ENCODE results near the gene IQSEC1.
"Not testable (repeated sequence)": the region's sequence is repeated elsewhere in the genome, so short reads cannot be mapped to it uniquely, and the experiment has no call there.

Gene IQSEC1

GRCh38 chr3:12878758-12879157, 194.5 kb downstream of the IQSEC1 start:
- peaks cover 0 to 25% (median 2%) of the 10 kb centered on the region in 3 experiments for H3K27me3 ChIP-seq (ENCODE audit: control insufficient read depth in 3 of 3, insufficient read depth in 3 of 3, low read depth in 1 of 3, low read length in 3 of 3)
- not testable (repeated sequence) for H3K23ac ChIP-seq (ENCODE audit: low read depth, low read length, poor library complexity); H2BK15ac ChIP-seq (ENCODE audit: low read length); H3K18ac ChIP-seq (ENCODE audit: low read length); H3K27ac ChIP-seq (replicated peaks; ENCODE audit: low read length); H3K36me3 ChIP-seq (replicated peaks in 1 of 2; ENCODE audit: control insufficient read depth in 2 of 2, insufficient read depth in 2 of 2, low read length in 2 of 2); H2AK5ac ChIP-seq (ENCODE audit: low read depth, low read length); H2BK12ac ChIP-seq (ENCODE audit: low read length); H4K91ac ChIP-seq (ENCODE audit: low read depth, low read length, poor library complexity); H3K14ac ChIP-seq (ENCODE audit: low read length); H2BK120ac ChIP-seq (ENCODE audit: low read depth, low read length); H2BK5ac ChIP-seq (ENCODE audit: low read length); H3K4me3 ChIP-seq (ENCODE audit: low read length in 2 of 2); H3K9ac ChIP-seq (ENCODE audit: low read depth, low read length, poor library complexity); DNase-seq (ENCODE audit: low spot score); H3K79me1 ChIP-seq (ENCODE audit: low read depth, low read length); H3K4ac ChIP-seq (ENCODE audit: low read length); H4K8ac ChIP-seq (ENCODE audit: low read depth, low read length); H3K9me3 ChIP-seq (replicated peaks in 1 of 2; ENCODE audit: control insufficient read depth in 2 of 2, insufficient read depth in 1 of 2, low read depth in 1 of 2, low read length in 2 of 2); H2AFZ ChIP-seq (ENCODE audit: low read length); H3K4me2 ChIP-seq (ENCODE audit: insufficient read depth, low read length, poor library complexity, severe bottlenecking)
- no CpG with 5 or more reads among the region's 2 CpGs for WGBS, 2 donors (ENCODE audit: extremely low coverage in 2 of 2, insufficient read length in 2 of 2, insufficient replicate concordance in 1 of 2)
- peaks cover 11 to 12% of the 10 kb centered on the region in 2 donors for H3K4me1 ChIP-seq (ENCODE audit: control insufficient read depth in 2 of 2, insufficient read depth in 1 of 2, low read depth in 1 of 2, low read length in 2 of 2)

GRCh38 chr3:12878141-12878574, 195.1 kb downstream of the IQSEC1 start:
- WGBS, 2 donors (ENCODE audit: extremely low coverage in 2 of 2, insufficient read length in 2 of 2, insufficient replicate concordance in 1 of 2) = no CpG with 5 or more reads among the region's 2 CpGs
- Histone ChIP-seq H3K14ac (ENCODE audit: low read length) (no peak overlapping the region), H3K4me1 (ENCODE audit: control insufficient read depth in 2 of 2, insufficient read depth in 1 of 2, low read depth in 1 of 2, low read length in 2 of 2) (peaks cover 11 to 12% of the 10 kb centered on the region in 2 donors), H2BK120ac (ENCODE audit: low read depth, low read length) (no peak overlapping the region), H2AFZ (ENCODE audit: low read length) (no peak overlapping the region), H3K27ac (replicated peaks; ENCODE audit: low read length) (no peak overlapping the region), H3K23ac (ENCODE audit: low read depth, low read length, poor library complexity) (no peak overlapping the region), H2BK5ac (ENCODE audit: low read length) (no peak overlapping the region), H4K8ac (ENCODE audit: low read depth, low read length) (no peak overlapping the region), H4K91ac (ENCODE audit: low read depth, low read length, poor library complexity) (no peak overlapping the region), H3K27me3 (ENCODE audit: control insufficient read depth in 3 of 3, insufficient read depth in 3 of 3, low read depth in 1 of 3, low read length in 3 of 3) (peaks cover 0 to 25% (median 2%) of the 10 kb centered on the region in 3 experiments), H3K9me3 (replicated peaks in 1 of 2; ENCODE audit: control insufficient read depth in 2 of 2, insufficient read depth in 1 of 2, low read depth in 1 of 2, low read length in 2 of 2) (no peaks in the 10 kb centered on the region), H3K4ac (ENCODE audit: low read length) (no peak overlapping the region), H3K18ac (ENCODE audit: low read length) (peak overlapping the region; percentile 40), H2BK15ac (ENCODE audit: low read length) (no peak overlapping the region), H3K79me1 (ENCODE audit: low read depth, low read length) (peaks cover 2% of the 10 kb centered on the region), H2AK5ac (ENCODE audit: low read depth, low read length) (no peak overlapping the region), H2BK12ac (ENCODE audit: low read length) (no peak overlapping the region), H3K36me3 (replicated peaks in 1 of 2; ENCODE audit: control insufficient read depth in 2 of 2, insufficient read depth in 2 of 2, low read length in 2 of 2) (no peaks in the 10 kb centered on the region), H3K4me2 (ENCODE audit: insufficient read depth, low read length, poor library complexity, severe bottlenecking) (no peak overlapping the region), H3K4me3 (ENCODE audit: low read length in 2 of 2) (no peak overlapping the region), H3K9ac (ENCODE audit: low read depth, low read length, poor library complexity) (peak overlapping the region; percentile 47)
- DNase-seq (ENCODE audit: low spot score) = no peak

GRCh38 chr3:12877040-12877439, 196.2 kb downstream of the IQSEC1 start:
- Histone ChIP-seq H3K27ac (replicated peaks; ENCODE audit: low read length) (no peak overlapping the region), H3K27me3 (ENCODE audit: control insufficient read depth in 3 of 3, insufficient read depth in 3 of 3, low read depth in 1 of 3, low read length in 3 of 3) (peaks cover 0 to 36% (median 2%) of the 10 kb centered on the region in 3 experiments)

GRCh38 chr3:12875857-12876836, 197.1 kb downstream of the IQSEC1 start:
- Histone ChIP-seq H3K9ac (ENCODE audit: low read depth, low read length, poor library complexity) (peak overlapping the region; percentile 17), H3K27ac (replicated peaks; ENCODE audit: low read length) (no peak overlapping the region), H3K18ac (ENCODE audit: low read length) (peak overlapping the region; percentile 96), H3K4ac (ENCODE audit: low read length) (no peak overlapping the region), H2BK12ac (ENCODE audit: low read length) (peak overlapping the region; percentile 46), H3K36me3 (replicated peaks in 1 of 2; ENCODE audit: control insufficient read depth in 2 of 2, insufficient read depth in 2 of 2, low read length in 2 of 2) (no peaks in the 10 kb centered on the region), H2AFZ (ENCODE audit: low read length) (peak overlapping the region; percentile 84), H3K4me1 (ENCODE audit: control insufficient read depth in 2 of 2, insufficient read depth in 1 of 2, low read depth in 1 of 2, low read length in 2 of 2) (peaks cover 11 to 12% of the 10 kb centered on the region in 2 donors), H3K4me2 (ENCODE audit: insufficient read depth, low read length, poor library complexity, severe bottlenecking) (peak overlapping the region; percentile 57), H3K4me3 (ENCODE audit: low read length in 2 of 2) (peak overlapping the region in 1 of 2 donors; percentile 68), H3K23ac (ENCODE audit: low read depth, low read length, poor library complexity) (peak overlapping the region; percentile 86), H3K27me3 (ENCODE audit: control insufficient read depth in 3 of 3, insufficient read depth in 3 of 3, low read depth in 1 of 3, low read length in 3 of 3) (peaks cover 0 to 40% (median 2%) of the 10 kb centered on the region in 3 experiments), H2BK15ac (ENCODE audit: low read length) (peak overlapping the region; percentile 62), H3K9me3 (replicated peaks in 1 of 2; ENCODE audit: control insufficient read depth in 2 of 2, insufficient read depth in 1 of 2, low read depth in 1 of 2, low read length in 2 of 2) (no peaks in the 10 kb centered on the region), H2BK120ac (ENCODE audit: low read depth, low read length) (peak overlapping the region; percentile 75), H3K14ac (ENCODE audit: low read length) (no peak overlapping the region), H4K8ac (ENCODE audit: low read depth, low read length) (no peak overlapping the region), H2AK5ac (ENCODE audit: low read depth, low read length) (peak overlapping the region; percentile 56), H4K91ac (ENCODE audit: low read depth, low read length, poor library complexity) (peak overlapping the region; percentile 92), H3K79me1 (ENCODE audit: low read depth, low read length) (peaks cover 2% of the 10 kb centered on the region), H2BK5ac (ENCODE audit: low read length) (peak overlapping the region; percentile 70)
- peak; percentile 84 for DNase-seq (ENCODE audit: low spot score)
- WGBS, 2 donors (ENCODE audit: extremely low coverage in 2 of 2, insufficient read length in 2 of 2, insufficient replicate concordance in 1 of 2) = no CpG with 5 or more reads among the region's 60 CpGs

More at GRCh38 chr3:12877040-12877439, 196.2 kb downstream of the IQSEC1 start:
- Histone ChIP-seq H4K91ac (ENCODE audit: low read depth, low read length, poor library complexity) (no peak overlapping the region), H3K36me3 (replicated peaks in 1 of 2; ENCODE audit: control insufficient read depth in 2 of 2, insufficient read depth in 2 of 2, low read length in 2 of 2) (no peaks in the 10 kb centered on the region), H3K4me3 (ENCODE audit: low read length in 2 of 2) (no peak overlapping the region), H3K9ac (ENCODE audit: low read depth, low read length, poor library complexity) (no peak overlapping the region), H3K4me2 (ENCODE audit: insufficient read depth, low read length, poor library complexity, severe bottlenecking) (no peak overlapping the region), H3K4ac (ENCODE audit: low read length) (no peak overlapping the region), H3K18ac (ENCODE audit: low read length) (no peak overlapping the region), H3K4me1 (ENCODE audit: control insufficient read depth in 2 of 2, insufficient read depth in 1 of 2, low read depth in 1 of 2, low read length in 2 of 2) (peaks cover 11 to 12% of the 10 kb centered on the region in 2 donors), H2BK15ac (ENCODE audit: low read length) (no peak overlapping the region), H2AFZ (ENCODE audit: low read length) (no peak overlapping the region), H4K8ac (ENCODE audit: low read depth, low read length) (no peak overlapping the region), H2BK120ac (ENCODE audit: low read depth, low read length) (no peak overlapping the region), H3K9me3 (replicated peaks in 1 of 2; ENCODE audit: control insufficient read depth in 2 of 2, insufficient read depth in 1 of 2, low read depth in 1 of 2, low read length in 2 of 2) (no peaks in the 10 kb centered on the region), H2BK12ac (ENCODE audit: low read length) (no peak overlapping the region), H3K14ac (ENCODE audit: low read length) (no peak overlapping the region), H3K23ac (ENCODE audit: low read depth, low read length, poor library complexity) (no peak overlapping the region), H2AK5ac (ENCODE audit: low read depth, low read length) (no peak overlapping the region), H2BK5ac (ENCODE audit: low read length) (no peak overlapping the region), H3K79me1 (ENCODE audit: low read depth, low read length) (peaks cover 2% of the 10 kb centered on the region)
- WGBS, 2 donors (ENCODE audit: extremely low coverage in 2 of 2, insufficient read length in 2 of 2, insufficient replicate concordance in 1 of 2) = no CpG with 5 or more reads among the region's 7 CpGs
- no peak for DNase-seq (ENCODE audit: low spot score)
